CD4-positive, alpha-beta T cell (primary cell): ENCODE results near the gene ONECUT3. TPM values are rescaled to one million over a fixed set of nuclear protein-coding genes. Genes with fewer than 3 reads are reported as not detected.

Experiments used
- ATAC-seq: fragments of 200-7000 bp; cut with Tn5 transposase; one replicate; pipeline ENCODE4 v1.10.0; 2022; ENCODE audit warnings: mild to moderate bottlenecking; ENCODE audit not compliant: poor library complexity
- CTCF ChIA-PET: fragments of 350-600 bp; sonication (Branson Sonifier 250); formaldehyde crosslinking; loops from one replicate; lab custom pipeline; 2021; ENCODE audit warnings: antibody characterized with exemption, inconsistent platforms; lab: Charles Lee
- POLR2A ChIA-PET: fragments of 350-600 bp; sonication (Branson Sonifier 250); formaldehyde crosslinking; loops from one replicate; lab custom pipeline; 2021; ENCODE audit warnings: antibody characterized with exemption, inconsistent platforms; lab: Charles Lee
- DNase-seq, 14 experiments: peaks; one replicate each; pipeline ENCODE4 v3.0.0-alpha.2; 2013 to 2020; ENCODE audit warnings: mixed read lengths in 2 of 14
- H3K27ac ChIP-seq, 2 donors: one replicate each; pipeline versions ENCODE4 v1.5.1 to v1.7.0; 2013; ENCODE audit warnings: low read length in 2 of 2, low read depth in 1 of 2, mild to moderate bottlenecking in 1 of 2
- H3K27me3 ChIP-seq, 2 experiments: 1 replicate in 1 of 2; 2 replicates in 1 of 2; pipeline versions ENCODE4 v1.6.1 to v1.7.0; 2013; ENCODE audit warnings: low read length in 2 of 2, control low read depth in 1 of 2, mild to moderate bottlenecking in 1 of 2, moderate library complexity in 1 of 2; ENCODE audit not compliant: insufficient read depth in 2 of 2, control insufficient read depth in 1 of 2
- H3K36me3 ChIP-seq: one replicate; pipeline ENCODE4 v1.6.1; 2013; ENCODE audit warnings: low read length, control low read depth; ENCODE audit not compliant: insufficient read depth
- H3K4me1 ChIP-seq: one replicate; pipeline ENCODE4 v1.6.1; 2013; ENCODE audit warnings: low read length, control low read depth; ENCODE audit not compliant: insufficient read depth
- H3K4me3 ChIP-seq: one replicate; pipeline ENCODE4 v1.5.1; 2013; ENCODE audit warnings: mild to moderate bottlenecking, low read length, moderate library complexity
- H3K9me3 ChIP-seq, 2 experiments: 1 replicate in 1 of 2; 2 replicates in 1 of 2; pipeline versions ENCODE4 v1.6.1 to v1.7.0; 2013; ENCODE audit warnings: low read length in 2 of 2, mild to moderate bottlenecking in 2 of 2, control low read depth in 1 of 2, moderate library complexity in 1 of 2; ENCODE audit not compliant: control insufficient read depth in 1 of 2, insufficient read depth in 1 of 2
- H3K27ac Mint-ChIP-seq: one replicate; pipeline ENCODE4 v1.8.0; 2020; ENCODE audit warnings: mixed read lengths
- H3K27me3 Mint-ChIP-seq: one replicate; pipeline ENCODE4 v1.8.0; 2021; ENCODE audit warnings: mixed read lengths
- H3K36me3 Mint-ChIP-seq: one replicate; pipeline ENCODE4 v1.8.0; 2021; ENCODE audit warnings: low read depth, mixed read lengths
- H3K4me1 Mint-ChIP-seq: one replicate; pipeline ENCODE4 v1.8.0; 2021; ENCODE audit warnings: low read depth, mixed read lengths
- H3K4me3 Mint-ChIP-seq: one replicate; pipeline ENCODE4 v1.8.0; 2020; ENCODE audit warnings: mild to moderate bottlenecking, mixed read lengths
- H3K9me3 Mint-ChIP-seq: one replicate; pipeline ENCODE4 v1.8.0; 2020; ENCODE audit warnings: mixed read lengths
- intact Hi-C, 2 experiments: fragments of 100-400 bp; cut with DNase I in 1 of 2; cut with micrococcal nuclease in 1 of 2; formaldehyde crosslinking; loops; one replicate each; pipeline versions ENCODE4 v1.15.1 to v1.9.0; 2023 to 2025; cut with DNase I, micrococcal nuclease
- total RNA-seq, 174 experiments: library from RNA in 2 of 174; stranded (reverse) in 2 of 174; gene quantifications; one replicate each; pipeline ENCODE4 v1.2.3 and lab custom pipeline; 2021 to 2026
- TF ChIP-seq, protein P1 (sequence below): fragments of 200-600 bp; IDR thresholded peaks from one replicate; pipeline ENCODE4 v1.8.0; 2022; ENCODE audit warnings: antibody characterized with exemption, mild to moderate bottlenecking

Gene ONECUT3
- total RNA-seq, 2 experiments from 2014 or later: not detected

DNA sequence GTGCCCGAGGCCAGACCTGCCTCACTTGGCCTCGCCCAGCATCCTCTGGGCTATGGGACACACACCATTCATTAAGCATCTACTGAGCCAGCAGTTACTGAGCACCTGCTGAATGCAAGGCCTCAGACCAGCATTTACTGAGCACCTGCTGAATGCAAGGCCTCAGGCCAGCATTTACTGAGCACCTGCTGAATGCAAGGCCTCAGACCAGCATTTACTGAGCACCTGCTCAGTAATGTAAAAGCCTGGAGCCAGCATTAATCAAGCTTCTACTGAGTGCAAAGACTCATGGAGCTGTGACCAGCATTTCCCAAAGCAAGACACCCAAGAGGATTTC lies 55.1 kb downstream of the ONECUT3 start:
- Mint-ChIP-seq H3K27ac (no peak overlapping the region), H3K27me3 (no peaks in the 10 kb centered on the region), H3K9me3 (no peaks in the 10 kb centered on the region), H3K4me1 (peaks cover 11% of the 10 kb centered on the region), H3K36me3 (peaks cover 9% of the 10 kb centered on the region), H3K4me3 (peak overlapping the region; percentile 15)
- H3K4me1 ChIP-seq: peaks cover 20% of the 10 kb centered on the region
- ATAC-seq (no peak), DNase-seq (no peak)
- H3K9me3 ChIP-seq: no peaks in the 10 kb centered on the region
- H3K27ac ChIP-seq: no peak overlapping the region
- no peak overlapping the region for H3K4me3 ChIP-seq
- intact Hi-C loops: no loop called here
- CTCF ChIA-PET: no interaction called here
- H3K36me3 ChIP-seq: peaks cover 2% of the 10 kb centered on the region
- POLR2A ChIA-PET: no interaction called here
- TF ChIP-seq, protein P1, sequence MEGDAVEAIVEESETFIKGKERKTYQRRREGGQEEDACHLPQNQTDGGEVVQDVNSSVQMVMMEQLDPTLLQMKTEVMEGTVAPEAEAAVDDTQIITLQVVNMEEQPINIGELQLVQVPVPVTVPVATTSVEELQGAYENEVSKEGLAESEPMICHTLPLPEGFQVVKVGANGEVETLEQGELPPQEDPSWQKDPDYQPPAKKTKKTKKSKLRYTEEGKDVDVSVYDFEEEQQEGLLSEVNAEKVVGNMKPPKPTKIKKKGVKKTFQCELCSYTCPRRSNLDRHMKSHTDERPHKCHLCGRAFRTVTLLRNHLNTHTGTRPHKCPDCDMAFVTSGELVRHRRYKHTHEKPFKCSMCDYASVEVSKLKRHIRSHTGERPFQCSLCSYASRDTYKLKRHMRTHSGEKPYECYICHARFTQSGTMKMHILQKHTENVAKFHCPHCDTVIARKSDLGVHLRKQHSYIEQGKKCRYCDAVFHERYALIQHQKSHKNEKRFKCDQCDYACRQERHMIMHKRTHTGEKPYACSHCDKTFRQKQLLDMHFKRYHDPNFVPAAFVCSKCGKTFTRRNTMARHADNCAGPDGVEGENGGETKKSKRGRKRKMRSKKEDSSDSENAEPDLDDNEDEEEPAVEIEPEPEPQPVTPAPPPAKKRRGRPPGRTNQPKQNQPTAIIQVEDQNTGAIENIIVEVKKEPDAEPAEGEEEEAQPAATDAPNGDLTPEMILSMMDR: no peak
- H3K27me3 ChIP-seq: no peaks in the 10 kb centered on the region

DNA sequence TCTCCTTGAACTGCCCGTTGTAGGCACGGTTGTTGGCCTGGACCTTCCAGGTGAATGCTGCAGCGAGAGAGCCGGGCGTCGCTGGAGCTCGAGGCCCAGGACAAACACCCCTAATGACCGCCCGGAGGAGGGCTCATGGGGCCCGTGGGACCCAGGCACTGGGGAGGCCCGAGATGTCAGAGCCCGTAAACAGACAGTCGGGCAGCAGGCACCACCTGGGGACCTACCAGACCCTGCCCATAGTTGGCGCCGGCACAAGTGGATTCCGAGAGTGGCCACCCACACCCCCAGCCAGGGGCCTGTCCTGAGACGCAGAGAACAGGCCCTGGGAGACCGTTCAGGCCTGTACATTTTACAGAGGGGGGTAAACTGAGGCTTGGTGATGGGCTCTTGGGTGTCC lies 56.4 kb downstream of the ONECUT3 start:
- CTCF ChIA-PET: no interaction called here
- Mint-ChIP-seq H3K27me3 (no peaks in the 10 kb centered on the region), H3K4me1 (peaks cover 11% of the 10 kb centered on the region), H3K36me3 (peaks cover 12% of the 10 kb centered on the region), H3K4me3 (peak overlapping the region; percentile 20), H3K27ac (no peak overlapping the region), H3K9me3 (no peaks in the 10 kb centered on the region)
- ATAC-seq: no peak
- Histone ChIP-seq H3K36me3 (peaks cover 2% of the 10 kb centered on the region), H3K27ac (no peak overlapping the region), H3K4me3 (no peak overlapping the region), H3K4me1 (peaks cover 22% of the 10 kb centered on the region), H3K27me3 (no peaks in the 10 kb centered on the region), H3K9me3 (no peaks in the 10 kb centered on the region)
- TF ChIP-seq, protein P1: no peak
- DNase-seq: no peak
- intact Hi-C loops: loop anchor here in 1 of 2 experiments (5.0 kb wide), 2 partner anchors 202 to 262 kb away; partner anchors contain the start of gene UQCR11
- POLR2A ChIA-PET: no interaction called here

DNA sequence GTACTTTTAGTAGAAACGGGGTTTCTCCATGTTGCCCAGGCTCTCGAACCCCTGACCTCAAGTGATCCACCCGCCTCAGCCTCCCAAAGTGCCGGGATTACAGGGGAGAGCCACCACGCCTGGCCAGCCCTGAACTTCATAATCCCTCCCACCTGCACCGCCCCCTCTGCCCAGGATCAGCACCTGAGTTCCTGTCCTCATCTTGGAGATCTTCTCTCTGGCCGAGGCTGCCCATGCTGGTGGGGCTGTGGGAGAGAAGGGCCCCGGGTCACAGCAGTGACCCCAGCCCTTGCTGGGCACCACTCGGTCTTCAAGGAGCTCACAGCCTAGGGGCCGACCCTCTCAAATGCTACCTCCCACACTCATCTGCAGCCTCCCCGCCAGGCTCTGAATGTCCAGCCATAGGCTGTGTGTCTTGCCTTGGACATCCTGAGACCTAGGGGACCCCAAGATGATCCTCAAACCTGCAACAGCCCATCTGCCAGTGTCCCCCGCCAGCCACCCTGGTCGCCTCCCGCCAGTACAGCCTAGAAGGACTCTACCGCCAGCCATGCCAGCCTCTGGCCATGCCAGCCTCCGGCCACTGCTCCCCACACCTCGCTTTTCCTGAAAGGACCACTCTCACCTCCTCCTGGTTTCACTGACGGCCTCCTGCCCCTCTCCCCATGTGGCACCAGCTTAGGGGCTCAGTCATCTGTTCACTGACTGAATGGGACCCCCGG lies 57.3 kb downstream of the ONECUT3 start:
- Mint-ChIP-seq H3K9me3 (no peaks in the 10 kb centered on the region), H3K4me1 (peaks cover 11% of the 10 kb centered on the region), H3K27ac (no peak overlapping the region), H3K4me3 (peak overlapping the region; percentile 69), H3K27me3 (no peaks in the 10 kb centered on the region), H3K36me3 (peaks cover 18% of the 10 kb centered on the region)
- Histone ChIP-seq H3K4me1 (peaks cover 22% of the 10 kb centered on the region), H3K9me3 (no peaks in the 10 kb centered on the region), H3K4me3 (no peak overlapping the region), H3K27ac (no peak overlapping the region), H3K27me3 (no peaks in the 10 kb centered on the region), H3K36me3 (peaks cover 6% of the 10 kb centered on the region)
- ChIA-PET CTCF (no interaction called here), POLR2A (no interaction called here)
- DNase-seq: no peak
- ATAC-seq: no peak
- TF ChIP-seq, protein P1: no peak
- intact Hi-C loops: loop anchor here in 1 of 2 experiments (5.0 kb wide), 2 partner anchors 203 to 263 kb away; partner anchors contain the start of gene UQCR11
